Pons (tissue), 1 donor: ENCODE results near the gene VENTX.

Experiments used
- DNase-seq: peaks from one replicate; pipeline ENCODE4 v3.0.0-alpha.2; 2016; ENCODE audit warnings: low spot score

VENTX gene

DNA sequence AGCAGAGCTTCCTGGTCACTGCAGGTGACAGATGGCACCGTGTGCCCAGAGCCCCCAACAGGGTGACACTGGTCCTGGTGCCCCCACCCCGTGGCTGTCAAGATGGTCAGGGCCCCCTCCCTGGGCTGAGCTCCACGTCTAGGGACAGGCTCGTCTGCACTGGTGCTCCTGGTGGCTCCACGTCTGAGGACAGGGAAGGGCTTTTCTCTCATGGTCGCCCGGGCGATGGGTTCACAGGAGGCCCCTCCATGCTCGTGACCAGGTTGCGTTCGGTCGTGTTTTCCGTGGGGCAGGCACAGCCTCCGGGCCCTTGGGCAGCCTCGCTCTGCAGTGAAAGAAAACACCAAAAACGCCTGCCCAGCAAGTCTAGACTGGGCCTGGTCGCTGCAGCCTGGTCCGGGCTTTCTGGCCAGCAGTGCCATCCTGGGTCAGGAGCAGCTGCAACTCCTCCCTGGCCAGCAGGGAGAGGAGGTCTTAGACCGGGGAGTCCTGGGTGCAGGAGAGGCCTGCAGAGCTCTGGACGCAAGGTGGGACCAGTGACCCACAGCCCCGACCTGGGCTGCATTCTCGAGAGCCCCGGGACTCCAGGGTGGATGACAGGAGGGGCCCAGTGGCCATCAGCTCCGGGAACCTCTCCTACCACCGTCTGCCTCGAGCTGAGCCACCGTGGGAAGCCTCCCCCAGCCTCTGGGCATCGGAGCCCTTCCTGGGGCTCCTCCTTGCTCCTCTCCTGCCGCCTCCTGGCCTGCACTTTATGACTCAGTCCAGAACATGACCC lies 35.5 kb upstream of the VENTX start:
- DNase-seq: no peak

DNA sequence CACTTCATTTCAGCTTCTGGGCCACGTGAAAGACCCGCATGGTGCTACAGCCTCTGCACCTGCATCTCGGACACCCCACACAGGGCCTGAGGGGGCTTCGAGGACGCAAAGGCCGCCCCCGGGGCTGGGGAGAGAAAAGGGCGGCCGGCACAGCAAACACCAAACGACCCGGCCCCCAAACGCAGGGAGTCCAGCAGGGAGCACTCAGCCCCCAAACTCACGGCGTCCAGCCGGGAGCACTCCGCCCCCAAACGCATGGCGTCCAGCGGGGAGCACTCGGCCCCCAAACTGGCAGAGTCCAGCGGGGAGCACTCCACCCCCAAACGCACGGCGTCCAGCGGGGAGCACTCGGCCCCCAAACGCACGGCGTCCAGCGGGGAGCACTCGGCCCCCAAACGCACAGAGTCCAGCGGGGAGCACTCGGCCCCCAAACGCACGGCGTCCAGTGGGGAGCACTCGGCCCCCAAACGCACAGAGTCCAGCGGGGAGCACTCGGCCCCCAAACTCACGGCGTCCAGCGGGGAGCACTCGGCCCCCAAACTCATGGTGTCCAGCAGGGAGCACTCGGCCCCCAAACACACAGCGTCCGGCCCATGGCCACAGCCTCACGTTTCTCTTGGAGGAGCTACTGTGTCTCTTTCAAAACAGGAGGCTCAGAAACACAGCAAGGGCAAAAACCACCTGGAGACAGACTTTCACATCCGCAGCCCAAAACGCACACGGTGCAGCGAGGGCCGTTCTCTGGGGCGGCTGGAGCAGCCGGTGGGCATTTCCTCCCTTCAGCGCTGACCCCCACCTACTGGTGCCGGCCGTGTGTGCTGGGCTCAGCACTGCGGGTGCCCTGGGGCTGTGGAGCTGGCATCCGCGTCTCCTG lies 34.6 kb upstream of the VENTX start:
- no peak for DNase-seq

- DNase-seq: no peak
These were observed 33.9 kb upstream of the VENTX start for GRCh38 chr10:133203652-133204195.

- DNase-seq: no peak
These were observed 33.2 kb upstream of the VENTX start for GRCh38 chr10:133204226-133205015.

DNA sequence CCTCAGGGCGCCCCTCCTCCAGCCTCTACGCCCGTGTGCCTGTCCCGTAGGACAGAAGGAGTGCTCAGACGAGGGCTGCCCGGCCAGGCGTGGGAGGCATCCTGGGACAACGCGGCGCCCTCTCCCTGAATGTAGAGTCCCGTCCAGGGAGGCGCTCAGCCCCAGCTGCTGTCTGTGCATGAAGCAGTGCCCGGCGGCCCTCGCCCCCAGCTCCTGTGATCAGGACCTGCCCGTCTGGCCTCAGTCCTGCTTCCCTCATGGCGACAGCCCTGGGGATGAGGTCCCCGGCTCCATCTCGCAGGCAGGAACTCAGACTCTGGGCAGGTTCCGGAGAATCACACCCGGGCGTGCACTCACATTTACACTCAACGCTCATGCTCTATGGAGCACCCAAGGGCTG lies 32.5 kb upstream of the VENTX start:
- no peak for DNase-seq

GRCh38 chr10:133206356-133207040 lies 31.2 kb upstream of the VENTX start:
- DNase-seq: no peak

DNA sequence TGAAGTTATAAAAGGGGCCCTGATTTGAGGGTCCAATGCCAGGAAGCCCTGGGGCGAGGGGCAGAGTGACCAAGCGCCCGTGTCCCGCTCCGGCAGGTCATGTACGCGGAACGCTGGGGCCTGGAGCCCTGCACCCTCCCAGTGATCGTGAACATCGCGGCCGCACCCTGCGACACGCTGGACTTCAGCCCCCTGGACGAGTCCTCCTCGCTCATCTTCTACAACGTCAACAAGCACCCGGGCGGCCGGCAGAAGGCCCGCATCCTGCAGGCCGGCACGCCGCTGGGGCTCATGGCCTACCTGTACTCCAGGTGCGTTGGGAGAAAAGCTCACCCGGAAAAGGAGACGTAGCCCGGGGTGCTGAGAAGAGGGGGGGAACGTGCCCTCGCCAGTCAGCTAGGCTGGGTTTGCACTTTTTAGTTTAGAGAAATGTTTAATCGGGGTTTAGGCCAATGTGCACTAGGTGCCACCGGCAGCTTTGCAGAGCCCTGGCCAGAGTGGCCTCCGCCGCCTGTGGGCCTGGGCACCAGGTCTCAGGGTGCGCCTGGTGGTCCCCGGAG lies 30.5 kb upstream of the VENTX start:
- DNase-seq: no peak

DNA sequence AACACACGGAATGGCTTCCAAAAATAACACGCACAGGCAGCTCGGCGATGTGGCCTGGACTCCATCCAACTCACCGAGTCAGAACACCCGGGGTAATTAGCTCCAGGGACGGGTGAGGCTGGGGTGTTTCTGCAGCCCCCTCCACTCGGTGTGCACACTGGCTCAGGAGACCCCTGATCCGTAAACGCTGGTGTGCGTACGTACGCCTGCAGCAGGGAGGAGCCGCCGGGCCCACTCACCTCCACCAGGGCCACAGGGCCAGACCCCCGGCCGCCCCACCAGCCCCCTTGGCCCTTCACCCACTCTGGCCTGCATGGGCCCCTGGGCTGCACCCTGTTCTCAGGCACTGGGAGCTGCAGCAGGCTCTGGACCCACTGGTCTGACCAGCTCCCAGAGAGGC lies 30.0 kb upstream of the VENTX start:
- no peak for DNase-seq

- no peak for DNase-seq
These were observed 29.2 kb upstream of the VENTX start for GRCh38 chr10:133208466-133208865.

GRCh38 chr10:133209117-133209516 lies 28.5 kb upstream of the VENTX start:
- DNase-seq: no peak

DNA sequence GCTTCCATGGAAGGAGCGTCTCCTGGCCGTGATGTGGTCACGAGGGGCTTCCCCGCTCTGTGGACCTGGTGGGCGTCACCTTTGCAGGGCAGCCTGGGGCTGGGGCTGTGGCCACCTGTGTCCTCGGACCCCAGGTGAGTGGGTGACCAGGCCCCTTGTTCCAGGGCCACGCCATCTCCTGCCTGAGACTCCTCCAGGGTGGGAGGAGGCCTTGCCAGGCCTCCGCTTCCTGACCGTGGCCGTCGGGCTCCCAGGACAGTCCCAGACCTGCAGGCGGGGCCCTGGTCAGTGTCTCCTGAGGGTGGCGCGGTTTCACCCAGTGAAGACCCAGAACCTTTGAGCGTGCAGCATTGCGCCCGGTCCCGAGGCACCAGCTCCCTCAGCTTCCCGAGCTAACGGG lies 28.0 kb upstream of the VENTX start:
- no peak for DNase-seq

DNA sequence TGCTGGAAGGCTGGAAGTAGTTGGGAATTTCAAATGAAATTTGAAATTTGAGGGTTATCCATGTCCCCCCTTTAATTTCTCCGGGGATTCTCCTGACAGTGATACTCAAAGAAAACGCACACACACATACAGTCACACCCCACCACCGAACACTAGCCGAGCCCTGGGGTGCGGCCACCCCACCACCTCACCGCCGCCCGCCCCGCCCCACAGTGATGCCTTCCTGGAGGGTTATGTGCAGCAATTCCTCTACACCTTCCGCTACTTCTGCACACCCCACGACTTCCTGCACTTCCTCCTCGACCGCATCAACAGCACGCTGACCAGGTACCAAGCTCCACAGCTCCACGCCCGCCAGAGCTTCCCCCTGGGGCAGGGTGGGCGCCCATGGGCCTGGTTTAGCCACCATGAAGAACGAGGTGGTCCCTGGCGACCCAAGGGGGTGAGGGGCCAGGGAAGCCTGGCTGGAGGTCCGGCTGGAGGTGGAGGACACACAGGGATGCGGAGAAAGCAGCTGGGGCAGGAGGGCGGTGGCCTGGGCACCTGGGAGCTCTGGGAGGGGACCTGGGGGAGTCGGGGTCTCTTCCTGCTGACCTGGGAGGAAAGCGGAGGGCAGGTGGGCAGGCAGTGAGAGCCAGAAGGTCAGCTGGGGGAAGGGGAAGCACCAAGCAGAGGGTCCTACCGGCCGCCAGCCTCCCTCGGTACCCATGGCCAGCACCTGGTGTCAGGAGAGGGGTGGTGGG lies 27.1 kb upstream of the VENTX start:
- no peak for DNase-seq

- DNase-seq: no peak
These were observed 26.4 kb upstream of the VENTX start for GRCh38 chr10:133211141-133211830.

- no peak for DNase-seq
These were observed 25.4 kb upstream of the VENTX start for GRCh38 chr10:133211959-133212852.

GRCh38 chr10:133212853-133213494 lies 24.7 kb upstream of the VENTX start:
- no peak for DNase-seq

- no peak for DNase-seq
These were observed 23.8 kb upstream of the VENTX start for GRCh38 chr10:133213641-133214467.
